ENCODE measurements around the gene KANSL1. TPM values are rescaled to one million over a fixed set of nuclear protein-coding genes. Genes with fewer than 3 reads are reported as not detected.
"Not testable (repeated sequence)": the region's sequence is repeated elsewhere in the genome, so short reads cannot be mapped to it uniquely, and the experiment has no call there.

The KANSL1 gene
- total RNA-seq, 1 donor from 2014 or later = 132 TPM

DNA sequence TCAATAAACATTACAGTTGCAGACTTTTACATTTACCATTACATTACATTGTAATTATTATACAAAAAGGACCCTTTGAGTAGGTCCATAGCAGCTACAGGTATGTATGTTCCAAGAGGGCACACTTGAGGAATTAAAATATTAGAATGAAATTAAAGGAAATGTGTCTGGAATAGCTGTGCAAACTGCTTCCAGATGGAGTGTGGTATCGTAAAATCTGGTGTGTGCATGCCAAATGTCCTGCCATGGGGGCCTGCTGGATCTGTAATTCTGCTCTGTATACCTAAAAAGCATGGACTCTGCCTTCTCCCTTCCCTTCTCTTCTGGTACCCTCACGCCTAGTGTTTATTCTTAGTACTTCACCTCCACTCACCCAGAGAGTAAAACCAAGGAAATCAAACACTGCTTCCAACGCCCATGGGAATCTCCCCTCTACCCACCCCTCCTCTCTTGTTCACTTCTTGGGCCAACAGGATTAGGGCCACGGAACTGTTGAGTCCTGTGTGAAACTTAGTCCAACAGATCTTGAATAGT lies 155.4 kb downstream of the KANSL1 start:
- DNase-seq (ENCODE audit: low read depth) = no peak

DNA sequence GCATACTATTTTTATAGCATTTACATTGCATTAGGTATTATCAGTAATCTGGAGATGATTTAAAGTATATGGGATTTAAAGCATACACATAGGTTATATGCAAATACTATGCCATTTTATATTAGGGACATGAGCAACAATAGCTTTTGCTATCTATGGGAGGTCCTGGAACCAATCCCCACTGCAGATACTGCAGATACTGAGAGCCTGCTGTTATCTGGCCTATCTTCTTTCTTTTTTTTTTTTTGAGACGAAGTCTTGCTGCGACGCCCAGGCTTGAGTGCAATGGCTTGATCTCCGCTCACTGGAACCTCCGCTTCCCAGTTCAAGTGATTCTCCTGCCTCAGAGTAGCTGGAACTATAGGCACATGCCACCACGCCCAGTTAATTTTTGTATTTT lies 156.7 kb downstream of the KANSL1 start:
- DNase-seq (ENCODE audit: low read depth) = no peak

DNA sequence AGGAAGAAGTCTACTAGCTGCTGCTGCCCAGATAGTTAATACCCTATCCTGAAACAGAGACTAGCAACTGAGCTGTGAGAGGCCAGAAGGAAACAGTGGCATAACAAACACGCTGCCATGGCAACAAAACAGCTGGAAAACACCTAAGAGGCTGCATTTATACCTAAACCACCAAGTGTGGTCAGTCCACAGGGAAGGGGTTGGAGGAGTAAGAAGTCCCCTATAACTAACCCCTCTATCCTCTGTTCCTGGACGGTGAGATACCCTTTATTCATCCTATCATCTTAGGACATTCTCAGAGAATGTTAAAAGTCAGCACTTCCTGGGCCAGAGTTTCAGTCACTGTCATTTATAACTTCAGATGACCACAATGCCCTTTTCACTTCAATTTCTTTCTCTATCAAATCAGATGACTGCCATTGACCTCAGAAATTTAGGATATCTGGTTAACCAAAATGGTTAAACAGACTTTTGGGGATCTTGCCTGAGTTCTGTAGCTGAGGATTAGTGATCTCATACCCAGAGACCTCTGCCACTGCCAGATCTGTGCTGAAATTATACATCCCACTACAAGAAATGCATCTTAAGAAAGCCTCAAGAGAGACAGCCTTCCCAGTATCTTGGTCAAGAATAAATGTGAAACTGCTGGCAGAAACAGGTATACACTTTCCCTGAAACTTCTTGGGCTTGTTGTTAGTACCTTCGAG lies 158.0 kb downstream of the KANSL1 start:
- peak; percentile 61 for DNase-seq (ENCODE audit: low read depth)

GRCh38 chr17:46033392-46033791 lies 159.8 kb downstream of the KANSL1 start:
- no peak for DNase-seq (ENCODE audit: low read depth)

DNA sequence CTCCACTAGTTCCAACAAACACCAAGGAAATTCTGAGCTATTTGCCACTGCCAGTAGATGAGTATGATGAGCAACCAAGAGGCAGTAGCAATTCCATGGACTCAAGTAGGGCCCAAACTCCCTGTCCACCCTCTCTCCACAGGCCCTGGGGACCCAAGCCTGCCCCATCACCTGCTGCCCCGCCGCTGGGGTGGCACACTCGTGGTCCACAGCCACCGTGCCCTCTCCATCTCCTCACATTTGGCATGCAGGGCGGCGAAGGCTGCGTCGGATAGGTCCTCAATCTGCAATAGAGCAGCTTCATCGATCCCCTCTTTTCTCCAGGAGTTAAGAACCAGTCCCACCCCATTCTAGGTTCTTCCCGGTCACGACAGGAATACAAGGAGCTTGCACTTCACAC lies 160.3 kb downstream of the KANSL1 start:
- DNase-seq (ENCODE audit: low read depth) = no peak

DNA sequence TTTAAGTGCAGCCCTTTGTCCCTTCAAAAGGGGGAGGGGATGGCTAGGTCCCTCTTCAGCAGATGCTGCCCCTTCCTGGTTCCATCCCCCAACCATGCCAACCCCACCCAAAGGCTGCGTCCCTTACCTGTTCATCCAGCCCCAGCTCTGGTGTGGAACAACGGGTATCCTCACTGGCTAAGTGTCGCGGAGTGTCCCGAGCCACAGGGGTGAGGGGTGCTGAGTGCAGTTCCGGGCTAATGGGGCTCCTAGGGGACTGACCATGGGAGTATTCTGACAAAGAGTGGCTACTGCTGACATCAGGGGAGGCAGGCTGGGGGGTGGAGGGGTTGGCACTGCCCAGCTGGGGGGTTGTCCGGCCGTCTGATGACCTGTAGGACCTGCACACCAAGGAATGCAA lies 161.3 kb downstream of the KANSL1 start:
- no peak for DNase-seq (ENCODE audit: low read depth)

- DNase-seq (ENCODE audit: low read depth) = no peak
Observed at GRCh38 chr17:46031440-46031839, 161.8 kb downstream of the KANSL1 start.

DNA sequence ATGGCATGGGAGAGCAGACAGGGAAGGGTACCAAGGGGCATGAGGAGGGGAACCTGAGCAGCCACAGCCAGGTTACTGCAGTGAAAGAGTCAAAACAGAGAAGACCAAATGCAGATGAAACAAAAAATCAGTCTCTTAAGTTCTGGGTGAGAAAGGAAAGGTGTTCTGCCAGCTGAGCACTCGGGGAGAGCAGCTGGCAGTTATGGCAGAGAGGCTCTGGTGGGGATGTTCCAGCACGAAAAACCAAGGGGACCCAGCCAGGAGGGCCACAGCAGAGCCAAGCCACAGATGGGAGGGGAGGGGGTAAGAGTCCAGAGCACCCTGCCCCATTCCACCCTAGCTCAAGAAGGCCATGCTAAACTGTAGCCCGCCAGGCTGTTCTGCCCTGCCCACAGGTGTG lies 162.5 kb downstream of the KANSL1 start:
- no peak for DNase-seq (ENCODE audit: low read depth)

GRCh38 chr17:46029627-46030026 lies 163.6 kb downstream of the KANSL1 start:
- no peak for DNase-seq (ENCODE audit: low read depth)

DNA sequence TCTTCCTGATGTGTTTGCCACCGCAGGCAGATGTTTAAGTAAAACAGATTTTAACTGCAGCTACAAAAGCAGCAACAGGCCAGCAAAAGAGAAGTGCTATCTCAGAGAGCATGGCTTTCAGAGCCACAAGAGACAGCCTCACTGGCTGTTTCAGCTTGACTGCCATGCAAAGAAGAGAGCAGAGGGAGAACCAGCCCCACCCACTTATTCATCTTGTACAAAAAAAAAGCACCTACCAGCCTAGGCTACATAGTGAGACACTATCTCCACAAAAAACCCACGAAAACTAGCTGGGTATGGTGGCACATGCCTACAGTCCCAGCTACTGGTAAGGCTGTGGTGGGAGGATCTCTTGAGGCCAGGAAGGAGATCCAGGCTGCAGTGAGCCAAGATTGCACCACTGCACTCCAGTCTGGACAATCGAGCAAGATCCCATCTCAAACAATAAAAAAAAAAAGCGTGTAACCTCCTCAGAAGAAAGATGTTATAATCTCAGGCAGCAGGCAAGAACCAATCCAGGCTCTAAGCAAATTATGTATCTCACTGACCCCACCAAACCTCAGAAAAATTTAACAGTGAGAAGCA lies 164.2 kb downstream of the KANSL1 start:
- DNase-seq (ENCODE audit: low read depth) = no peak

- DNase-seq (ENCODE audit: low read depth) = no peak
Observed at GRCh38 chr17:46028374-46028773, 164.9 kb downstream of the KANSL1 start.

DNA sequence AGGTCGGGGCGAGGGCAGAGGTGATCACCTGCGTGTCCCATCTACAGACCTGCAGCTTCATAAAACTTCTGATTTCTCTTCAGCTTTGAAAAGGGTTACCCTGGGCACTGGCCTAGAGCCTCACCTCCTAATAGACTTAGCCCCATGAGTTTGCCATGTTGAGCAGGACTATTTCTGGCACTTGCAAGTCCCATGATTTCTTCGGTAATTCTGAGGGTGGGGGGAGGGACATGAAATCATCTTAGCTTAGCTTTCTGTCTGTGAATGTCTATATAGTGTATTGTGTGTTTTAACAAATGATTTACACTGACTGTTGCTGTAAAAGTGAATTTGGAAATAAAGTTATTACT lies 165.3 kb downstream of the KANSL1 start:
- no peak for DNase-seq (ENCODE audit: low read depth)

GRCh38 chr17:46027048-46027975 lies 165.9 kb downstream of the KANSL1 start:
- no peak for DNase-seq (ENCODE audit: low read depth)

DNA sequence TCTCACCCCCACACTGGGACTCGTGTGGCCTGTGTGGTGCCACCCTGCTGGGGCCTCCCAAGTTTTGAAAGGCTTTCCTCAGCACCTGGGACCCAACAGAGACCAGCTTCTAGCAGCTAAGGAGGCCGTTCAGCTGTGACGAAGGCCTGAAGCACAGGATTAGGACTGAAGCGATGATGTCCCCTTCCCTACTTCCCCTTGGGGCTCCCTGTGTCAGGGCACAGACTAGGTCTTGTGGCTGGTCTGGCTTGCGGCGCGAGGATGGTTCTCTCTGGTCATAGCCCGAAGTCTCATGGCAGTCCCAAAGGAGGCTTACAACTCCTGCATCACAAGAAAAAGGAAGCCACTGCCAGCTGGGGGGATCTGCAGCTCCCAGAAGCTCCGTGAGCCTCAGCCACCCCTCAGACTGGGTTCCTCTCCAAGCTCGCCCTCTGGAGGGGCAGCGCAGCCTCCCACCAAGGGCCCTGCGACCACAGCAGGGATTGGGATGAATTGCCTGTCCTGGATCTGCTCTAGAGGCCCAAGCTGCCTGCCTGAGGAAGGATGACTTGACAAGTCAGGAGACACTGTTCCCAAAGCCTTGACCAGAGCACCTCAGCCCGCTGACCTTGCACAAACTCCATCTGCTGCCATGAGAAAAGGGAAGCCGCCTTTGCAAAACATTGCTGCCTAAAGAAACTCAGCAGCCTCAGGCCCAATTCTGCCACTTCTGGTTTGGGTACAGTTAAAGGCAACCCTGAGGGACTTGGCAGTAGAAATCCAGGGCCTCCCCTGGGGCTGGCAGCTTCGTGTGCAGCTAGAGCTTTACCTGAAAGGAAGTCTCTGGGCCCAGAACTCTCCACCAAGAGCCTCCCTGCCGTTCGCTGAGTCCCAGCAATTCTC lies 166.8 kb downstream of the KANSL1 start:
- no peak for DNase-seq (ENCODE audit: low read depth)

DNA sequence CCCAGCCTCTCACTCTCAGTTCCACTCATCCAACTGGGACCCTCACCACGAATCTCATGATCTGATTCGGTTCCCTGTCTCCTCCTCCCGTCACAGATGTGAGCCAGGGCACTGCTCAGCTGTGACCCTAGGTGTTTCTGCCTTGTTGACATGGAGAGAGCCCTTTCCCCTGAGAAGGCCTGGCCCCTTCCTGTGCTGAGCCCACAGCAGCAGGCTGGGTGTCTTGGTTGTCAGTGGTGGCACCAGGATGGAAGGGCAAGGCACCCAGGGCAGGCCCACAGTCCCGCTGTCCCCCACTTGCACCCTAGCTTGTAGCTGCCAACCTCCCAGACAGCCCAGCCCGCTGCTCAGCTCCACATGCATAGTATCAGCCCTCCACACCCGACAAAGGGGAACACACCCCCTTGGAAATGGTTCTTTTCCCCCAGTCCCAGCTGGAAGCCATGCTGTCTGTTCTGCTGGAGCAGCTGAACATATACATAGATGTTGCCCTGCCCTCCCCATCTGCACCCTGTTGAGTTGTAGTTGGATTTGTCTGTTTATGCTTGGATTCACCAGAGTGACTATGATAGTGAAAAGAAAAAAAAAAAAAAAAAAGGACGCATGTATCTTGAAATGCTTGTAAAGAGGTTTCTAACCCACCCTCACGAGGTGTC lies 167.6 kb downstream of the KANSL1 start:
- DNase-seq (ENCODE audit: low read depth) = no peak

DNA sequence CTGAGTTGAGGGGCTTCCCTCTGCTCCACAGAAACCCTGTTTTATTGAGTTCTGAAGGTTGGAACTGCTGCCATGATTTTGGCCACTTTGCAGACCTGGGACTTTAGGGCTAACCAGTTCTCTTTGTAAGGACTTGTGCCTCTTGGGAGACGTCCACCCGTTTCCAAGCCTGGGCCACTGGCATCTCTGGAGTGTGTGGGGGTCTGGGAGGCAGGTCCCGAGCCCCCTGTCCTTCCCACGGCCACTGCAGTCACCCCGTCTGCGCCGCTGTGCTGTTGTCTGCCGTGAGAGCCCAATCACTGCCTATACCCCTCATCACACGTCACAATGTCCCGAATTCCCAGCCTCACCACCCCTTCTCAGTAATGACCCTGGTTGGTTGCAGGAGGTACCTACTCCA lies 168.2 kb downstream of the KANSL1 start:
- no peak for DNase-seq (ENCODE audit: low read depth)

- no peak for DNase-seq (ENCODE audit: low read depth)
Observed at GRCh38 chr17:46024590-46024989, 168.6 kb downstream of the KANSL1 start.

GRCh38 chr17:46023783-46024388 lies 169.3 kb downstream of the KANSL1 start:
- DNase-seq (ENCODE audit: low read depth) = no peak

GRCh38 chr17:46023366-46023765 lies 169.9 kb downstream of the KANSL1 start:
- DNase-seq (ENCODE audit: low read depth) = not testable (repeated sequence)

DNA sequence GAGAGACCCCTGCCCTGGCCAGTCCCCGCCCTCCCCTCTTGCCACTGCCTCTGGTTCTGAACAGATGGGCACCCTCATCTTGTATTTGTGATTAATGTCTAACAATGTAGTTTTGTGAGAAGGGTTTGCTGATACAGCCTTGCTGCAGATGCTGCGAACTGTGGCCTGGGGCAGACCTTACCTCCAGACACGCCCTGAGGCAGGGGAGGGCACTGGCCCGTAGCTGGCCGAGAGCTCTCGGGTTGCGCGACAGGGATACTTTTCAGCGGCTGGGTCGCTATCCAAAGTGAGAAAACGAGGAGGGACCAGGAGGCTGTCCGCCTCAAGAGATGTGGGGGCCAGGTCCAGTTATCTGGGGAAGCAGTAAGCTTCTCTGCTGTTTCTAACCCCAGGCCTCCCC lies 172.2 kb downstream of the KANSL1 start:
- DNase-seq (ENCODE audit: low read depth) = no peak
